Fibroblast of skin of back (primary cell): ENCODE measurements around the gene WDR19. TPM values are rescaled to one million over a fixed set of nuclear protein-coding genes. Genes with fewer than 3 reads are reported as not detected.
"Not testable (repeated sequence)": the region's sequence is repeated elsewhere in the genome, so short reads cannot be mapped to it uniquely, and the experiment has no call there.

Experiments
- DNase-seq: peaks from one replicate; pipeline ENCODE4 v3.0.0-alpha.2; 2013
- polyA plus RNA-seq, 2 experiments: library from polyadenylated mRNA; unstranded; fragments of 120-200 nt; gene quantifications; one replicate each; pipeline ENCODE4 v1.2.1, GENCODE V29; 2013; ENCODE audit not compliant: insufficient read length in 2 of 2

Gene WDR19
- polyA plus RNA-seq (2013, experiment 1 of 2; ENCODE audit: insufficient read length): 11.6 TPM
- polyA plus RNA-seq (2013, experiment 2 of 2; ENCODE audit: insufficient read length): 16.7 TPM

- peak; percentile 100 for DNase-seq
Measured at GRCh38 chr4:39181905-39182638, at the start of gene WDR19. WDR19 (plus strand) TSS chr4:39182529; CDS start chr4:39182558, 29 bp downstream.

GRCh38 chr4:39133623-39134022, 48.7 kb upstream of the WDR19 start:
- no peak for DNase-seq

GRCh38 chr4:39134683-39135306, 47.5 kb upstream of the WDR19 start:
- DNase-seq: no peak

GRCh38 chr4:39138227-39138626, 44.1 kb upstream of the WDR19 start:
- not testable (repeated sequence) for DNase-seq

- DNase-seq: no peak
Measured at GRCh38 chr4:39146211-39146610, 36.1 kb upstream of the WDR19 start.

GRCh38 chr4:39154009-39154408, 28.3 kb upstream of the WDR19 start:
- DNase-seq: no peak

- no peak for DNase-seq
Measured at GRCh38 chr4:39157520-39157919, 24.8 kb upstream of the WDR19 start.

GRCh38 chr4:39166177-39166576, 16.2 kb upstream of the WDR19 start:
- DNase-seq: no peak

GRCh38 chr4:39166669-39167068, 15.7 kb upstream of the WDR19 start:
- DNase-seq: no peak

GRCh38 chr4:39169426-39169825, 12.9 kb upstream of the WDR19 start:
- DNase-seq: peak; percentile 33

- no peak for DNase-seq
Measured at GRCh38 chr4:39170301-39170700, 12.0 kb upstream of the WDR19 start.

GRCh38 chr4:39178706-39179105, 3.6 kb upstream of the WDR19 start:
- no peak for DNase-seq

GRCh38 chr4:39179681-39180080, 2.6 kb upstream of the WDR19 start:
- DNase-seq: no peak

GRCh38 chr4:39180629-39181028, 1.7 kb upstream of the WDR19 start:
- not testable (repeated sequence) for DNase-seq

GRCh38 chr4:39181520-39181904, 817 bp upstream of the WDR19 start:
- DNase-seq: no peak

GRCh38 chr4:39201963-39202362, 19.6 kb downstream of the WDR19 start:
- DNase-seq: no peak

GRCh38 chr4:39204543-39204942, 22.2 kb downstream of the WDR19 start:
- DNase-seq: no peak

GRCh38 chr4:39205000-39205399, 22.7 kb downstream of the WDR19 start:
- no peak for DNase-seq

GRCh38 chr4:39205476-39205875, 23.1 kb downstream of the WDR19 start:
- DNase-seq: no peak

- peak; percentile 27 for DNase-seq
Measured at GRCh38 chr4:39227906-39228305, 45.6 kb downstream of the WDR19 start.

- no peak for DNase-seq
Measured at GRCh38 chr4:39228377-39228776, 46.0 kb downstream of the WDR19 start.

- DNase-seq: no peak
Measured at GRCh38 chr4:39230462-39230861, 48.1 kb downstream of the WDR19 start.

GRCh38 chr4:39231660-39232059, 49.3 kb downstream of the WDR19 start:
- no peak for DNase-seq

- DNase-seq: no peak
Measured at GRCh38 chr4:39232100-39232499, 49.8 kb downstream of the WDR19 start.
